ENCODE results near the gene TRIM44. TPM values are rescaled to one million over a fixed set of nuclear protein-coding genes. Genes with fewer than 3 reads are reported as not detected.
"Not testable (repeated sequence)": the region's sequence is repeated elsewhere in the genome, so short reads cannot be mapped to it uniquely, and the experiment has no call there.

The TRIM44 gene
- total RNA-seq, 1 experiment from 2014 or later: 32.2 TPM

- in situ Hi-C loops (cut with HindIII; ENCODE audit: low pct_unique_long_range_greater_than_20kb, low sequenced_read_pairs): no loop called here
- no peak for DNase-seq (ENCODE audit: low read depth, low spot score)
These were observed 19.9 kb downstream of the TRIM44 start for GRCh38 chr11:35682230-35683173.

DNA sequence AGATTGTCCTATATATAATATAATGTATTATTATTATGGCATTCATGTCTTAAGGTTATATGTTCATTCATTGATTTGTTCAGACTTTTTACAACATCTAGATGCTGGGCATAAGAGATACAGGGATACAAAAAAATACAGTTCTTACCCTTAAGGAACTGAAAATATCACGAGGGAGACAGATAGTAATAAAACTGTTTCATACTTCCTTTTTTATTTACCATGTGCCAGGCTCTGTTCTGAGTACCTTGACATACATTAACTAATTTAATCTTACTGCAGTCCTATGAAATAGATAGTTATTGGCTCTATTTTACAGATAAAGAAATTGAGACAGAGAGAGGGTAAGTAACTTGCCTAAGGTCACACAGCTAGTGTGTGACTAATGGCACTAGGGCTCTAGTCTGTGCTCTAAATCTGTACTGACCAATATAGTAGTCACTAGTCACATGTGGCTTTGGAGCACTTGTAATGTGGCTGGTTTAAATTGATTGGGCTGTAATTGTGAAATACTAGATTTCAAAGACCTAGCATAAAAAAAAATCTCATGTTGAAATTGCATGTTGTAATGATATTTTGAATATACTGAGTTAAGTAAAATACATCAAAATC is 21.3 kb downstream of the TRIM44 start:
- in situ Hi-C loops (cut with HindIII; ENCODE audit: low pct_unique_long_range_greater_than_20kb, low sequenced_read_pairs): no loop called here
- no peak for DNase-seq (ENCODE audit: low read depth, low spot score)

- DNase-seq (ENCODE audit: low read depth, low spot score): no peak
- in situ Hi-C loops (cut with HindIII; ENCODE audit: low pct_unique_long_range_greater_than_20kb, low sequenced_read_pairs): no loop called here
These were observed 25.4 kb downstream of the TRIM44 start for GRCh38 chr11:35688023-35688422.

- in situ Hi-C loops (cut with HindIII; ENCODE audit: low pct_unique_long_range_greater_than_20kb, low sequenced_read_pairs): no loop called here
- no peak for DNase-seq (ENCODE audit: low read depth, low spot score)
These were observed 26.8 kb downstream of the TRIM44 start for GRCh38 chr11:35689081-35689996.

DNA sequence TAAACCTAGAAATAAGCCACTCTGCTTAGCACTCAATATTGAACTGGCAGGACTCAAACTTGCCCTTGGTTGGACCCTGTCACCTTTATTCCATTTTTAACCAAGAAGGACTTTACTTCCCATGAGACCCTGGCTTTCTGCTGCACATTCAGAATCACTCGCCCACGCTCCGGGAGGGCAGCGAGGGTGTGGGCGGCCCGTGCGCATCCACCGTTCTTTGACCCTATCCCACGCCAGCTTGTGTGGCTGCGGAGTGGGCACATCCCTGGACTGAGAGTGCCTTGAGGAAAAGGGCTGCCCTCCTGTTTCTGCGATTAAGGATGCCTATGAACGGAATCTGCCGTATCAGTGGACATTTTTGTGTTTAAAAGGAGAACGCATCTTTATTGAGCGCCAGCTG is 39.6 kb downstream of the TRIM44 start:
- in situ Hi-C loops (cut with HindIII; ENCODE audit: low pct_unique_long_range_greater_than_20kb, low sequenced_read_pairs): no loop called here
- no peak for DNase-seq (ENCODE audit: low read depth, low spot score)

DNA sequence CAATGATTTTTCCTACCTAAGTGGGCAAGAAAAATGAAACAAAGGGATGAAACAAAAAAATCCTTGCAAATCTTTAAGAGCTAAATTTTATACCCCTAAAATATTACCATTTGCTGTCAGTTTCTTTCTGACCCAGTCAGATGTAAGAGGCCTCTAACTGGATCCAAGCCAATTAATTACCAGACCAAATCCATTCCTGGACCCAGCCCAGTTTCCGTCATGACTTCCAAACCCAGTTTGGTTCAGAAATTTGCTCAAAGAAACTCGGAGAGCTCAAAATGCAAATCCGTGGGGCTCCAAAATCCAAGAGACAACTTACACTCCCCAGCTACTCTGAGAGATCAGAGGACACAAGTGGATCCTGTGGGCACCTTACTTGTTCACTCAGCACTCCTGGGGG is 46.8 kb downstream of the TRIM44 start:
- no peak for DNase-seq (ENCODE audit: low read depth, low spot score)
- in situ Hi-C loops (cut with HindIII; ENCODE audit: low pct_unique_long_range_greater_than_20kb, low sequenced_read_pairs): no loop called here

- in situ Hi-C loops (cut with HindIII; ENCODE audit: low pct_unique_long_range_greater_than_20kb, low sequenced_read_pairs): no loop called here
- peak; percentile 46 for DNase-seq (ENCODE audit: low read depth, low spot score)
These were observed 48.8 kb downstream of the TRIM44 start for GRCh38 chr11:35711173-35711910.

GRCh38 chr11:35711924-35712323 is 49.3 kb downstream of the TRIM44 start:
- DNase-seq (ENCODE audit: low read depth, low spot score): no peak
- in situ Hi-C loops (cut with HindIII; ENCODE audit: low pct_unique_long_range_greater_than_20kb, low sequenced_read_pairs): no loop called here

DNA sequence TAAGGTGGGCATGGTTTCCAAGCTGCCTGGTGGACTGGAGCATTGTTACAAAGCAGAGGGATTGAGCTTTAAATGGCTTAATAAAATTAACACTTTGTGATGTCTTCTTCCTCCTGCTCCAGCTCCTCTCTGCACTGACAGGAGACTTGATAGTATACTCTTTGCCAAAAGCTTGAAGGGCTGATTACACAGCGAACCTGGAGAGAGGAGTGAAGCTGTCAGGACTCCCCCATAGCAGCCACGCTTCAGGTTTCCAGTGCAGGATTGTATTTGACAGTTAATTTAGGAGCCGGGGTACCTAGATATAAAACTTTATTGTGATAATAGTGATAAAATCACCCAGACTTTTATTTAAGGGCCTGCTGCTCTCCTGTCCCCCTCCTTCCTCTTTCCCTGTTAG is 50.0 kb downstream of the TRIM44 start:
- in situ Hi-C loops (cut with HindIII; ENCODE audit: low pct_unique_long_range_greater_than_20kb, low sequenced_read_pairs): no loop called here
- no peak for DNase-seq (ENCODE audit: low read depth, low spot score)

DNA sequence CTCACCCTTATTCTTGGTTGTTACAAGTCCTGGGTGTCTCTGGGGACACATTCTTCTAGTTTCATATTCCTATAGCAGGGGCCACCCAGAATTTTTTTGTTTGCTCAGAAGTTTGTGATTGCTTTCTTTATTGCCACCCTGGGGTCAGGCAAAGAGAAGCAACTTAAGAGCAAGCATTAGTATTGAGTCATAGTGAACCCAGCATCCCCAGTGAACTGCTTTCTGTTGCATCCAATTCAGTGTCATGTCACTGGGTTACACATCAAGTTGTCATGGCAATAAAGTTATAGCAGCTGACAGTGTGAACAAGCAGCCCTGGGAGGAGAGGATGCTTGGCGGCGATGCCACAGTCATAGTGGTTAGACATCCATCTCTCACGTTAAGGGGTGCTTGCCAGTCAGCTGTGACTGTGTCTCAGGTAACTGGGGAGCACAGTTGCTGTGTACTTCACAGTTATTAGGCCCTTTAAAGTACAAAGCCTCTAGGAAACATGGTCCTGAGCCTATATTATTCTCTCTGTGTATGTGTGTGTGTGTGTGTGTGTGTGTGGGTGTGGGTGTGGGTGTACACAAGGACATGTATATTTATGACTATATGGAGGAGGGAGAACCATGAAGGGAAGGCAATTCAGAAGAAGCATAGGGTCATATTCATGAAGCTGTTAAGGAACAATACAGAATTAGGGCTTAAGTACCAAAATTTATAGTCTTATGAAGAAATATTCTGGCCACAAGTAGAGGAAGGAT is 52.5 kb downstream of the TRIM44 start:
- no peak for DNase-seq (ENCODE audit: low read depth, low spot score)
- in situ Hi-C loops (cut with HindIII; ENCODE audit: low pct_unique_long_range_greater_than_20kb, low sequenced_read_pairs): no loop called here

DNA sequence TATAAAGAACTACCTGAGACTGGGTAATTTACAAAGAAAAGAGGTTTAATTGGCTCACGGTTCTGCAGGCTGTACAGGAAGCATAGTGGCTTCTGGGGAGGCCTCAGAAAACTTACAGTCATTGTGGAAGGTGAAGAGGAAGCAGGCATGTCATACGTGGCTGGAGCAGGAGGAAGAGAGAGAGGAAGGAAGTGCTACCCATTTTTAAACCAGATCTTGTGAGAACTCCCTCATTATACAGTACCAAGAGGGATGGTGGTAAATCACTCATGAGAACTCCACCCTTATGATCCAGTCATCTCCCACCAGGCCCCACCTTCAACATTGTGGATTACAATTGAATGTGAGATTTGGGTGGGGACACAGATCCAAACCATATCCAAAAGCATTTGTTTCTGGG is 53.1 kb downstream of the TRIM44 start:
- in situ Hi-C loops (cut with HindIII; ENCODE audit: low pct_unique_long_range_greater_than_20kb, low sequenced_read_pairs); DNase-seq (ENCODE audit: low read depth, low spot score): not testable (repeated sequence)

GRCh38 chr11:35717043-35717442 is 54.5 kb downstream of the TRIM44 start:
- DNase-seq (ENCODE audit: low read depth, low spot score): peak; percentile 44
- in situ Hi-C loops (cut with HindIII; ENCODE audit: low pct_unique_long_range_greater_than_20kb, low sequenced_read_pairs): no loop called here

DNA sequence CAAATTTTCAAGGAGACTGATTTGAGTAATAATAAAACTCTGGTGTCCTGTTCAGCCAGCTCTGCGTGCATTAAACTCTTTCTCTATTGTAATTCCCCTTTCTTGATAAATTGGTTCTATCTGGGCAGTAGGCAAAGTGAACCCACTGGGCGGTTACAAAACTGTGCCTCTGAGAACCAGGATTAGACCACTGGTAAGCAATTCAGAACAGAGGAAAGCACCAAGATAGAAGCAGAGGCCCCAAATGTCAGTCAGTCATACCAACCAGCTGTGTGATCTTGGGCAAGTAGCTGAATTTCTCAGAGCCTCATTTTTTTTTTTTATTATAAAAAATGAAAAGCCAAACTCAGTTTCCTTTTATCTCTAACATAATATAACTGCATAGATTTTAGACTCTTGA is 54.9 kb downstream of the TRIM44 start:
- in situ Hi-C loops (cut with HindIII; ENCODE audit: low pct_unique_long_range_greater_than_20kb, low sequenced_read_pairs): no loop called here
- DNase-seq (ENCODE audit: low read depth, low spot score): no peak

DNA sequence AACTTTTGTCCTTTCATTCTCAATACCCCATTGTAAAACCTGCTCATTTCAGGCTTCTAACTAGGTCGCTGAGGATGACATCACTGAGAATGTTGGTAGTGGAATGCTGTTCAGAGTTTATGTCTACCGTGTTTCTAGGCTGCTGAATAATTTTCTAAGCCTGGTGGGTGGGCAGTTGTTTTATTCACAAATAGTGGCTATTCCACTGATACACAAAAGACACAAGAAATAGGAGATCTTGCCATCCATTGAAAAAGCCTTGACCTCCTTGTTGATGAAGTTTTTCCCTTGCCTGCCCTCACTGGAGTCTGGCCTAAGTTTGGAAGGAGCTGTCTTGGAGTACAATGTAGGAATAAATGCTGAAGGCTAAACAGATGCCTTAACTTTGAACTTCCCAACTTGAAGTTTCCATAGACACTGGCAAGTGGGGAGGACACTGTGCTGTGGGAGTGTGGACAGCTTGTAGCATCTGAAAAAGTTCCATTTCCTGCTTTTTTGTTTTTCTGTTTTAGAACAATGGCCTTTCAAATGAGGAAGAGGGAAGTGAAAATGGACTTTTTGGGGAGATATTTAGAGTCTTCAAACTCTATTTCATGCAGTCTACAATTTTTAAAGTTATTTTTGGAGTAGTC is 59.2 kb downstream of the TRIM44 start:
- no peak for DNase-seq (ENCODE audit: low read depth, low spot score)
- in situ Hi-C loops (cut with HindIII; ENCODE audit: low pct_unique_long_range_greater_than_20kb, low sequenced_read_pairs): no loop called here

GRCh38 chr11:35722641-35723040 is 60.1 kb downstream of the TRIM44 start:
- in situ Hi-C loops (cut with HindIII; ENCODE audit: low pct_unique_long_range_greater_than_20kb, low sequenced_read_pairs): no loop called here

DNA sequence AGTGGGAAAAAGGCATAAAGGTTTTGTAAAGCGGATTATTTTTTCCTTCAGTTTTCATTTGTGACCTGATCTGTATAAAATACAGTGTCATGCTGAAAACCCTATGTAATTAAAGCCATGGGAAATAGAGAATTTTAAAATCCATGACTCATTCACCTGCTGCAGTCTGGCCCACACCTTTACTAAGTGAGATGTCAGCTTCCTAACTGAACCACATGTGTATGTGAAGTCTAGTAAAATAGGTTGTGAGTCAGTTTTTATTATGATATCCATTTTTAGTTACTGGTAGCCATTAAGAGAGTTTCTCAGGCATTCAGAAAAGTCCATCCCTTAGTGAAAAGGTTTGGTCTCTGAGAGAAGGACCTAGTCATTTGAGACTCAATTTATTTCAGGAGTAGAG is 60.9 kb downstream of the TRIM44 start:
- no peak for DNase-seq (ENCODE audit: low read depth, low spot score)
- in situ Hi-C loops (cut with HindIII; ENCODE audit: low pct_unique_long_range_greater_than_20kb, low sequenced_read_pairs): no loop called here

More at GRCh38 chr11:35722641-35723040, 60.1 kb downstream of the TRIM44 start:
- DNase-seq (ENCODE audit: low read depth, low spot score): no peak
